GM19193 (cell line): Measurements from ENCODE around the gene CEBPA.

Source experiments
- POLR2A ChIP-seq: IDR thresholded peaks from 4 replicates; pipeline ENCODE4 v1.6.1; 2011; ENCODE audit not compliant: insufficient read depth, insufficient read length; ENCODE audit errors: extremely low read depth

Gene CEBPA

GRCh38 chr19:33306853-33307792 lies 4.8 kb upstream of the CEBPA start:
- TF ChIP-seq POLR2A = no peak

GRCh38 chr19:33306191-33306590 lies 3.9 kb upstream of the CEBPA start:
- TF ChIP-seq POLR2A = no peak

GRCh38 chr19:33304760-33305647 lies 2.7 kb upstream of the CEBPA start:
- no peak for TF ChIP-seq POLR2A

GRCh38 chr19:33304371-33304759 lies 2.0 kb upstream of the CEBPA start:
- TF ChIP-seq POLR2A = no peak

- TF ChIP-seq POLR2A = no peak
These were observed 1.5 kb upstream of the CEBPA start for GRCh38 chr19:33303791-33304345.

GRCh38 chr19:33302974-33303790 lies 848 bp upstream of the CEBPA start:
- no peak for TF ChIP-seq POLR2A

GRCh38 chr19:33301900-33302174 lies 497 bp downstream of the CEBPA start:
- no peak for TF ChIP-seq POLR2A

GRCh38 chr19:33301144-33301899 lies 1.0 kb downstream of the CEBPA start:
- TF ChIP-seq POLR2A = no peak

GRCh38 chr19:33300894-33301143 lies 1.5 kb downstream of the CEBPA start:
- TF ChIP-seq POLR2A = no peak

- no peak for TF ChIP-seq POLR2A
These were observed 2.1 kb downstream of the CEBPA start for GRCh38 chr19:33300009-33300893.

GRCh38 chr19:33299051-33299688 lies 3.2 kb downstream of the CEBPA start:
- no peak for TF ChIP-seq POLR2A

GRCh38 chr19:33298146-33298911 lies 4.0 kb downstream of the CEBPA start:
- TF ChIP-seq POLR2A = no peak

- TF ChIP-seq POLR2A = no peak
These were observed 4.8 kb downstream of the CEBPA start for GRCh38 chr19:33297401-33298145.
